Measurements from ENCODE around the gene AK5.
"Not testable (repeated sequence)": the region's sequence is repeated elsewhere in the genome, so short reads cannot be mapped to it uniquely, and the experiment has no call there.

The AK5 gene

GRCh38 chr1:77406661-77407060, 124.8 kb downstream of the AK5 start:
- DNase-seq: no peak

- DNase-seq: no peak
Observed at GRCh38 chr1:77407738-77408375, 126.0 kb downstream of the AK5 start.

GRCh38 chr1:77408933-77409332, 127.1 kb downstream of the AK5 start:
- DNase-seq: not testable (repeated sequence)

- no peak for DNase-seq
Observed at GRCh38 chr1:77412069-77412819, 130.4 kb downstream of the AK5 start.

GRCh38 chr1:77412820-77413530, 131.2 kb downstream of the AK5 start:
- no peak for DNase-seq

- DNase-seq: no peak
Observed at GRCh38 chr1:77413541-77414335, 131.9 kb downstream of the AK5 start.

- no peak for DNase-seq
Observed at GRCh38 chr1:77415579-77415978, 133.8 kb downstream of the AK5 start.

GRCh38 chr1:77416692-77417450, 135.1 kb downstream of the AK5 start:
- DNase-seq: no peak

GRCh38 chr1:77418055-77418454, 136.2 kb downstream of the AK5 start:
- DNase-seq: not testable (repeated sequence)

GRCh38 chr1:77421504-77422233, 139.8 kb downstream of the AK5 start:
- no peak for DNase-seq

- DNase-seq: no peak
Observed at GRCh38 chr1:77424236-77424635, 142.4 kb downstream of the AK5 start.

- no peak for DNase-seq
Observed at GRCh38 chr1:77428068-77428467, 146.2 kb downstream of the AK5 start.

- DNase-seq: no peak
Observed at GRCh38 chr1:77430966-77431690, 149.3 kb downstream of the AK5 start.

GRCh38 chr1:77433934-77434333, 152.1 kb downstream of the AK5 start:
- DNase-seq: no peak

GRCh38 chr1:77434967-77435366, 153.1 kb downstream of the AK5 start:
- DNase-seq: no peak

- DNase-seq: no peak
Observed at GRCh38 chr1:77438236-77438913, 156.6 kb downstream of the AK5 start.

- no peak for DNase-seq
Observed at GRCh38 chr1:77446841-77447555, 165.2 kb downstream of the AK5 start.

- no peak for DNase-seq
Observed at GRCh38 chr1:77447669-77448068, 165.8 kb downstream of the AK5 start.

GRCh38 chr1:77459881-77460280, 178.1 kb downstream of the AK5 start:
- no peak for DNase-seq

- no peak for DNase-seq
Observed at GRCh38 chr1:77461691-77462090, 179.9 kb downstream of the AK5 start.
